Measurements from ENCODE around the gene JAK1. TPM values are rescaled to one million over a fixed set of nuclear protein-coding genes. Genes with fewer than 3 reads are reported as not detected.

Gene JAK1
- total RNA-seq, 1 donor from 2014 or later, result 65.1 TPM

GRCh38 chr1:64875101-64875500 is 91.2 kb downstream of the JAK1 start:
- Mint-ChIP-seq H3K4me1 (no peaks in the 10 kb centered on the region), H3K36me3 (peaks cover 30% of the 10 kb centered on the region), H3K27ac (no peak overlapping the region), H3K9me3 (no peaks in the 10 kb centered on the region), H3K4me3 (no peak overlapping the region), H3K27me3 (ENCODE audit: low read depth) (no peaks in the 10 kb centered on the region)
- DNase-seq (ENCODE audit: low spot score in 2 of 2, unreplicated experiment in 2 of 2), result no peak
- TF ChIP-seq CTCF (IDR thresholded peaks at IDR 0.05; ENCODE audit: unreplicated experiment), result no peak

GRCh38 chr1:64874666-64875065 is 91.7 kb downstream of the JAK1 start:
- no peak for TF ChIP-seq CTCF (IDR thresholded peaks at IDR 0.05; ENCODE audit: unreplicated experiment)
- H3K4me3 Mint-ChIP-seq, result no peak overlapping the region
- DNase-seq (ENCODE audit: low spot score in 2 of 2, unreplicated experiment in 2 of 2), result no peak
- peaks cover 30% of the 10 kb centered on the region for H3K36me3 Mint-ChIP-seq
- no peaks in the 10 kb centered on the region for H3K27me3 Mint-ChIP-seq (ENCODE audit: low read depth)
- no peaks in the 10 kb centered on the region for H3K4me1 Mint-ChIP-seq
- no peak overlapping the region for H3K27ac Mint-ChIP-seq
- no peaks in the 10 kb centered on the region for H3K9me3 Mint-ChIP-seq

- TF ChIP-seq CTCF (IDR thresholded peaks at IDR 0.05; ENCODE audit: unreplicated experiment), result no peak
- Mint-ChIP-seq H3K27me3 (ENCODE audit: low read depth) (no peaks in the 10 kb centered on the region), H3K4me3 (no peak overlapping the region), H3K4me1 (no peaks in the 10 kb centered on the region), H3K9me3 (no peaks in the 10 kb centered on the region), H3K36me3 (peaks cover 34% of the 10 kb centered on the region), H3K27ac (no peak overlapping the region)
- no peak for DNase-seq (ENCODE audit: low spot score in 2 of 2, unreplicated experiment in 2 of 2)
Measured at GRCh38 chr1:64873576-64873975, 92.8 kb downstream of the JAK1 start.

- H3K27ac Mint-ChIP-seq, result no peak overlapping the region
- no peak overlapping the region for H3K4me3 Mint-ChIP-seq
- no peaks in the 10 kb centered on the region for H3K27me3 Mint-ChIP-seq (ENCODE audit: low read depth)
Measured at GRCh38 chr1:64872067-64872466, 94.3 kb downstream of the JAK1 start.

GRCh38 chr1:64871256-64871655 is 95.1 kb downstream of the JAK1 start:
- no peaks in the 10 kb centered on the region for H3K27me3 Mint-ChIP-seq (ENCODE audit: low read depth)
- H3K27ac Mint-ChIP-seq, result no peak overlapping the region
- H3K4me1 Mint-ChIP-seq, result no peaks in the 10 kb centered on the region
- H3K4me3 Mint-ChIP-seq, result no peak overlapping the region
- no peak for TF ChIP-seq CTCF (IDR thresholded peaks at IDR 0.05; ENCODE audit: unreplicated experiment)
- peaks cover 44% of the 10 kb centered on the region for H3K36me3 Mint-ChIP-seq
- no peaks in the 10 kb centered on the region for H3K9me3 Mint-ChIP-seq
- DNase-seq (ENCODE audit: low spot score in 2 of 2, unreplicated experiment in 2 of 2), result no peak

More at GRCh38 chr1:64872067-64872466, 94.3 kb downstream of the JAK1 start:
- DNase-seq (ENCODE audit: low spot score in 2 of 2, unreplicated experiment in 2 of 2), result no peak
- Mint-ChIP-seq H3K36me3 (peaks cover 38% of the 10 kb centered on the region), H3K9me3 (no peaks in the 10 kb centered on the region), H3K4me1 (no peaks in the 10 kb centered on the region)
- no peak for TF ChIP-seq CTCF (IDR thresholded peaks at IDR 0.05; ENCODE audit: unreplicated experiment)

- TF ChIP-seq CTCF (IDR thresholded peaks at IDR 0.05; ENCODE audit: unreplicated experiment), result no peak
- DNase-seq (ENCODE audit: low spot score in 2 of 2, unreplicated experiment in 2 of 2), result no peak
- no peaks in the 10 kb centered on the region for H3K9me3 Mint-ChIP-seq
Measured at GRCh38 chr1:64867266-64867665, 99.1 kb downstream of the JAK1 start.

More at GRCh38 chr1:64867266-64867665, 99.1 kb downstream of the JAK1 start:
- Mint-ChIP-seq H3K4me3 (no peak overlapping the region), H3K4me1 (no peaks in the 10 kb centered on the region), H3K36me3 (peaks cover 45% of the 10 kb centered on the region), H3K27ac (no peak overlapping the region), H3K27me3 (ENCODE audit: low read depth) (no peaks in the 10 kb centered on the region)
